GM12873 (cell line): ENCODE results near the gene FREY1.

Source experiments
- TF ChIP-seq, protein P1 (sequence below): IDR thresholded peaks from 2 replicates; pipeline ENCODE4 v1.5.1; 2012; ENCODE audit warnings: low read depth, mild to moderate bottlenecking, moderate library complexity, low read length, control low read depth; ENCODE audit not compliant: insufficient read depth; ENCODE audit errors: missing control alignments

Gene FREY1, protein sequence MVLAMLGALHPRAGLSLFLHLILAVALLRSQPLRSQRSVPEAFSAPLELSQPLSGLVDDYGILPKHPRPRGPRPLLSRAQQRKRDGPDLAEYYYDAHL

DNA sequence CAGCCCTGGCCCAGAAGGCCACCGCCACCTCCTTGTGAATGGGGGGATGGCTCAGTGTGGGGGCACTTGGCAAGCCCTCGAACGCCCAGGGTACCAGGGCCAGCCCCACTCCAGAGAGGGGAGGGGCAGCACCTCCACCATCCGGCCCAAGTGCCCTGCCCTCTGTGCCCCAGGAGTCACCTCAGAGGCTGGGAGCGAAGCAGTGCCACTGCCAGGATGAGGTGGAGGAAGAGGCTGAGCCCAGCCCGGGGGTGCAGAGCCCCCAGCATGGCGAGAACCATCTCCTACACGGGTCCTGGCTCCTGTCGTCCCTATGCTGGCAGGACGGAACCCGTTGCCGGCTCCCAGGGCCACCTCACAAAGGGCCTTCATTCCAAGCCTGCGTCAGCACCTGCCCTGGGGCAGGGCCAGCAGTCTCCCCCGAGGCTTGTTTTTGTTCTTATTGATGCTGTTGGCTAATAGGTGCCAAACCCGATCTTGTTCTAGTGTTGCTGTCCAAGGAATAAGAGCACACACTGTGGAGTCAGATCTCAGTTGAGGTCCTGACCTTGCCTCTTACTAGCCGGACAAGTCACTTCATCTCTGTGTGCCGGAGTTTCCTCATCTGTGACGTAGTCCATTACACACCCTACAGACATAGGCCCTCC, at the start of gene FREY1:
FREY1 (minus strand) TSS at position 307 of the 647 bp plus-strand sequence; CDS start at position 281, 26 bp downstream.
- TF ChIP-seq, protein P1, sequence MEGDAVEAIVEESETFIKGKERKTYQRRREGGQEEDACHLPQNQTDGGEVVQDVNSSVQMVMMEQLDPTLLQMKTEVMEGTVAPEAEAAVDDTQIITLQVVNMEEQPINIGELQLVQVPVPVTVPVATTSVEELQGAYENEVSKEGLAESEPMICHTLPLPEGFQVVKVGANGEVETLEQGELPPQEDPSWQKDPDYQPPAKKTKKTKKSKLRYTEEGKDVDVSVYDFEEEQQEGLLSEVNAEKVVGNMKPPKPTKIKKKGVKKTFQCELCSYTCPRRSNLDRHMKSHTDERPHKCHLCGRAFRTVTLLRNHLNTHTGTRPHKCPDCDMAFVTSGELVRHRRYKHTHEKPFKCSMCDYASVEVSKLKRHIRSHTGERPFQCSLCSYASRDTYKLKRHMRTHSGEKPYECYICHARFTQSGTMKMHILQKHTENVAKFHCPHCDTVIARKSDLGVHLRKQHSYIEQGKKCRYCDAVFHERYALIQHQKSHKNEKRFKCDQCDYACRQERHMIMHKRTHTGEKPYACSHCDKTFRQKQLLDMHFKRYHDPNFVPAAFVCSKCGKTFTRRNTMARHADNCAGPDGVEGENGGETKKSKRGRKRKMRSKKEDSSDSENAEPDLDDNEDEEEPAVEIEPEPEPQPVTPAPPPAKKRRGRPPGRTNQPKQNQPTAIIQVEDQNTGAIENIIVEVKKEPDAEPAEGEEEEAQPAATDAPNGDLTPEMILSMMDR: no peak

DNA sequence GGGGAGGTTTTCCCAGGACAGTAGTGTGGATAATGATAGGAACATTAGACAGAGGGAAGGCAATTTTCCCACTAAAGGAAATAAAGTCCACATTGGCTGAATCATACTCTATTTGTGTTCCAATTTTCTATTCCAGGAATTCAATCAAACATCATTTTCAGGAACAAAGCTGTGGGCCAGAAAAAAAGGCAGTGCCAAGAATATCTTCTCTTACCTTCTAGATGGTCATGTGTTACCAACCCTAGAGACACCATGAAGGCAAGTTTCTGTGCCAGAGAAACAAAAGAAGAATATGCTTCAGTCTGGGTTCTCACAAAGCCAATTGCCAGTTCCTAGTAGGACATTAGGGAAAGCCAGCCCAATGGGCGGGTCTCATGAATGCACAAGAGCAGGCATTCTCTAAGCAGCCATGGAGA, 42.9 kb upstream of the FREY1 start:
- TF ChIP-seq, protein P1: no peak

DNA sequence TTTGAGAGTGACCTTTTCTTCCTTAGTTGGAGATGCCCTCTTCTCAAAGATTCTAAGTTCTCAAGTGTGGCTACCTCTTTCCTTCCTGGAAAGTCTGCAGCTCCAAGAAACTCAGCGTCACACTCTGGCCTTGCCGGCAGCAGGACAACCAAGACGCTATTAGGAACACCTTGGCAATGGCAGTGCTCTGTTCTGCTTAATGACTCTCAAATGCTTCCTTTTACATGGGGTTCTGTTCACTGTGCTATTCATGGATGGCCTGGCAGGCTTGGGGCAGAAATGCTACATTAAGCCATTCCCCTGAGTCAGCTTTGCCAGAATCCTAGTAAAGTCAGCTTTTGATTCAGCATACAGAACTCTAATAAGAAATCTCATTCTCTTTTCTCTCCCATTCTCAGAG, 41.3 kb upstream of the FREY1 start:
- TF ChIP-seq, protein P1: no peak

DNA sequence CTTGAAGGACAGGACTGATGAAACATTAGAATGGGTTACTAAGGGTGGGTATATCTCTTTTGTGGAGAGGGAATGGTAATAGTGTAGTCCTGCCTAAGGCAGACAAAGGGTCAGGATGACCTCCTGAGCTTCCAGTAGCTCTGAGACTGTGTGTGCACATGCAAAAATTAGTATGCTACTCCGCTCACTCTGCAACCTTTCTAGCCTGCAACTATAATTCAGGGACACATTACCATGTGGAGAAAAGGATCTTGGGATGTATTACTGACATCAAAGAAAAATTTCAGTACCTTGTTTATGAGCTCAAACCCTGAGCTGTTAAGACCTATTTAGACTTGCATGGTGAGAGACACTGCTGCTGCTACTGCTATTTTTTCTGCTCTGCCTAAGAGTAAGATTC, 40.8 kb upstream of the FREY1 start:
- TF ChIP-seq, protein P1: no peak

DNA sequence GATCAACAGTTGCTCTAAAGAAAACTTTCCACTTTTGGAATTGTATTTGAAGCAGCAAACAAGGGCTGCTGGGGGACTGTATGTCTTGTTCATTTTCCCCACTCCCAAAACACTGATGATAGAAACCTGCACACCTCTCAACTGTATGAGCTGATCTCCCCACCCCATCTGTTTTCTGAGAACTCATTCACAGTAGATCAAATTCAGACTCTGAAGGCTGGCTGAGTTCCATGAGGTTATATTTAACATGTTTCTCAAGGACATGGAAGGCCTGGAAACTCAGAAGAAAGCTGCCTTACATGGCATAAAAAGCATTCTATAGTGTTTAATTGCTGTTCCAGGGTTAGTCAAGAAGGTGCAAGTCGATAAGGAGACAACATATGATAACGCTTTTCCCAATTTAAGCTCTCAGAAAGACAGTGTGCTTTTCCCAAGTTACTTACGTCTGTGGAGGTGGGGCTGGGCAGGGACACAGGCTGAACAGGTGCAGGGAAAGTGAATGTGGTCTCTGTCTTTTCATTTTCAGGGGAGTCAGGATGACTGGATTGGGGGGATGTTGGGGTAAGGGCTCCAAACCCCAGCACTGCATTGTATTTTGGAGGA, 38.4 kb upstream of the FREY1 start:
- TF ChIP-seq, protein P1: no peak

DNA sequence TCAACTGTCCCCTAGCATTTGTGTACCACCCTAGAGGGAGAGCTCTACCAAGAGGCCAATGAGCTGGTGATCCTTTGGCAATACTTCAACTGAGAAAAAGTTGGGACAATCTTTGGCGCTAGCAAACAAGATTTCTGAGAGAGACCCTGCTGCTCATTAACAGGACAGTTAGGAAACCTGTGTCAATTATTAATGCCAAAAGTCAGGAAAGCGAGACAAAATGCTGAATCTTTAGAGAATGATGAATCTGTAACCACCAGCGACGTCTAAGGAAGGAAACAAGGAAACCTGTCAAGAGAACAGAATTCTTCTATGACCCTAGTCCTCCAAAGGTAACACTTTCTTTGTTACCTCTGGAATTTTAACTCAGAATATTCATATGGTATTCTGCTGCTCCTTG, 35.3 kb upstream of the FREY1 start:
- TF ChIP-seq, protein P1: no peak

DNA sequence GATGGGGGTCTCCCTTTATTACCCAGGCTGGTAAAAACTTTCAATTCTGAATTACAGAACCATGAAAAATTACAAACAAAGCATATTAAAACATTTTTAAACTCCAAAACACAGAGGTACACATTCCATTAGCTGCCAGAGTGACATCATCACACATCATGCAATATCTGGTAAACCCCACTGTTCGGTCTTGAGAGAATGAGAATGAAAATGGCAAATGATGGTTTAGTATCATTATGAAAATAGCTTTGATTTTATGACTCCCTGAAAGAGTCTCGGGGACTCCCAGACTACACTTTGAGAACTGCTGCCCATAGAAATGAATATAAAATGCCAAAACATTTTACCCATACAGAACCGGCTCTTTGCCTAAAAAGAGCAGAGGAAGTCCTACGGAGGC, 34.2 kb upstream of the FREY1 start:
- TF ChIP-seq, protein P1: no peak
